Activated CD4-positive, CD25-positive, alpha-beta regulatory T cell treated with anti-CD3 and anti-CD28 coated beads, Interleukin-2, amount 50 U/mL, for 72 hours (primary cell): ENCODE measurements around the gene OOSP4B.
"Not testable (repeated sequence)": the region's sequence is repeated elsewhere in the genome, so short reads cannot be mapped to it uniquely, and the experiment has no call there.

Source experiments
- DNase-seq: peaks from one replicate; pipeline ENCODE4 v3.0.0; 2021

The OOSP4B gene

GRCh38 chr11:60016881-60017280 lies at the start of gene OOSP4B:
TSS of gene OOSP4B (plus strand) at chr11:60017181.
- DNase-seq: no peak

GRCh38 chr11:59967677-59968394 lies 49.1 kb upstream of the OOSP4B start:
- no peak for DNase-seq

- no peak for DNase-seq
These were observed 48.6 kb upstream of the OOSP4B start for GRCh38 chr11:59968395-59968783.

- no peak for DNase-seq
These were observed 43.9 kb upstream of the OOSP4B start for GRCh38 chr11:59973097-59973496.

GRCh38 chr11:59981106-59981770 lies 35.7 kb upstream of the OOSP4B start:
- DNase-seq: no peak

- not testable (repeated sequence) for DNase-seq
These were observed 34.9 kb upstream of the OOSP4B start for GRCh38 chr11:59982037-59982436.

GRCh38 chr11:59983212-59983611 lies 33.8 kb upstream of the OOSP4B start:
- DNase-seq: no peak

- DNase-seq: no peak
These were observed 32.6 kb upstream of the OOSP4B start for GRCh38 chr11:59984368-59984767.

GRCh38 chr11:59990421-59990820 lies 26.6 kb upstream of the OOSP4B start:
- DNase-seq: no peak

GRCh38 chr11:59992425-59992824 lies 24.6 kb upstream of the OOSP4B start:
- no peak for DNase-seq

- no peak for DNase-seq
These were observed 19.2 kb upstream of the OOSP4B start for GRCh38 chr11:59997800-59998199.

GRCh38 chr11:59999691-60000090 lies 17.3 kb upstream of the OOSP4B start:
- no peak for DNase-seq

GRCh38 chr11:60003729-60004128 lies 13.3 kb upstream of the OOSP4B start:
- DNase-seq: no peak

GRCh38 chr11:60005360-60005759 lies 11.6 kb upstream of the OOSP4B start:
- no peak for DNase-seq

GRCh38 chr11:60018058-60018457 lies 1.1 kb downstream of the OOSP4B start:
- DNase-seq: no peak

GRCh38 chr11:60020376-60020775 lies 3.4 kb downstream of the OOSP4B start:
- not testable (repeated sequence) for DNase-seq

GRCh38 chr11:60029015-60029632 lies 12.1 kb downstream of the OOSP4B start:
- DNase-seq: no peak

GRCh38 chr11:60040109-60040508 lies 23.1 kb downstream of the OOSP4B start, which contains the start of gene OOSP2:
TSS of gene OOSP2 (plus strand) at chr11:60040409. CDS start at chr11:60040460, 51 bp downstream.
- DNase-seq: no peak

- DNase-seq: not testable (repeated sequence)
These were observed 33.4 kb downstream of the OOSP4B start for GRCh38 chr11:60050422-60050821.

GRCh38 chr11:60050839-60051238 lies 33.9 kb downstream of the OOSP4B start:
- DNase-seq: not testable (repeated sequence)

GRCh38 chr11:60056349-60056969 lies 39.5 kb downstream of the OOSP4B start, which contains the start of gene MS4A3:
TSS of gene MS4A3 (plus strand) at chr11:60056665. CDS start at chr11:60061161, 4,496 bp downstream.
- no peak for DNase-seq

- no peak for DNase-seq
These were observed 42.1 kb downstream of the OOSP4B start for GRCh38 chr11:60059052-60059451.

- no peak for DNase-seq
These were observed 42.7 kb downstream of the OOSP4B start for GRCh38 chr11:60059521-60060240.
